NCI-H2196 treated with DMSO at 0.1 percent for 48 hours (cell line): Measurements from ENCODE around the gene TEX264.
"Not testable (repeated sequence)": the region's sequence is repeated elsewhere in the genome, so short reads cannot be mapped to it uniquely, and the experiment has no call there.

Source experiments
- DNase-seq: peaks from one replicate; lab custom pipeline; 2025; ENCODE audit not compliant: unreplicated experiment; lab: John Stamatoyannopoulos, UW

TEX264 gene, protein sequence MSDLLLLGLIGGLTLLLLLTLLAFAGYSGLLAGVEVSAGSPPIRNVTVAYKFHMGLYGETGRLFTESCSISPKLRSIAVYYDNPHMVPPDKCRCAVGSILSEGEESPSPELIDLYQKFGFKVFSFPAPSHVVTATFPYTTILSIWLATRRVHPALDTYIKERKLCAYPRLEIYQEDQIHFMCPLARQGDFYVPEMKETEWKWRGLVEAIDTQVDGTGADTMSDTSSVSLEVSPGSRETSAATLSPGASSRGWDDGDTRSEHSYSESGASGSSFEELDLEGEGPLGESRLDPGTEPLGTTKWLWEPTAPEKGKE

DNA sequence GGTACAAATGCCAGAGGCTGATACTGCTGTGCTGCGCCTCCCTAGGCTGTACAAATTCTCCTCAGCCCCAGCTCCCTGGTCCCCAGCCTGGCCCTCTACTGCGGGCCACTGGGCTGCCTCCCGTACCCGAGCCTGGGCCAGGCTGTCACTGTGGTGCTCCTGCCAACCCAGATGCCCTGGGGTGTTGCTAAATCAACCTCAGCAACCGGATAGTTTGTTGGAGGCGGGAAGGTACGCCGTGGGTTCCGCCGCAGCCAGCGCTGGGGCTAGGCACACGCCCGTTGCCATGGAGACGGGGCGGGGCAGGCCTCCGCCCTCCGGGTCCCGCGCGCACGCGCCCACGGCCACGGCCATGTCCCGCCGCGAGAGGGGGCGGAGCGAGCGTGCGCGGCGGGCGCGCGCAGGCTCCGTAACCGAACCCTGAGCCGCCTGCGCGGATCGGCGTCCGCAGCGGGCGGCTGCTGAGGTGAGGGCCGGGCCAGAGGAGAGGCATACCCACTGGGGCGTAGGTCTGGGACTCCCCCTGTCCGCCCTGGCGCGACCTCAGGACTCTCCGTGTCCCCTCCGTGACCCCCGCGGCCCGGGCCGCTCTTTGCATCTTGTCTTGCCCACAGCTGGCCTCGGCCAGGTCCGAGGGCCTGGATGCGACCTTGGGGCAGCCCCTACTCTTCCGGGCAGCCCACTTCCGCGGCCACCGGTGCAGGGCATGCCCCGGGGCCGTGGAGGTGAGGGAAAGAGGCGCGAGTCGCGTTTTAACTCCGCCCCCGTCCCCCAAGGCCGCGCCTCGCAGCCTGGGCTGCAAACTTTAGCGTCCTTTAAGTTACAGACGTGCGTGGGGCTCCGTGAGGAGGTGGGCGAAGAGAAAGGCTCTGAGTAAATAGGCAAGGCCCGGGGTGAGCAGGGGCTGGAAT lies at the start of gene TEX264:
Gene TEX264 (plus strand): TSS at position 430 of the 911 bp plus-strand sequence. CDS start 3,053 bp downstream, outside the sequence.
- DNase-seq = peak; percentile 30

DNA sequence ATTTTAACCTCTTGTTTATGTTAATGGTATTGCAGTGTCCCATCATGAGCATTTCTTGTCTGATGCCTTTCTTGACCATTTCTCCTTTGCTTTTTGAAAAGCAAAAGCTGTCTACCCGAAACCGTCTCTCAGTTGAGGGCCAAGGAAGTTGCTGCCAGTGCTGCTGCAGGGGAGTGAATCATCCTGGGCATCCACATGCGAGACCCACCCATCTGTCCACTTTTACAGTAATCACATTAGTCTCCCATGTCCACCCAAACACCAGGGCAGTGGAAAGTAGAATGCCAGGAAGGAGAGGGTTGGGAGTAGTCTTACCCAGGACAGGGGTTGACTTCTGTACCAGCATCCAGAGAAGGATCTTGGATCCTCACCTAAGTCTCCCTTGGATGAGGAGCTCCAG lies 48.6 kb upstream of the TEX264 start:
- DNase-seq = no peak

DNA sequence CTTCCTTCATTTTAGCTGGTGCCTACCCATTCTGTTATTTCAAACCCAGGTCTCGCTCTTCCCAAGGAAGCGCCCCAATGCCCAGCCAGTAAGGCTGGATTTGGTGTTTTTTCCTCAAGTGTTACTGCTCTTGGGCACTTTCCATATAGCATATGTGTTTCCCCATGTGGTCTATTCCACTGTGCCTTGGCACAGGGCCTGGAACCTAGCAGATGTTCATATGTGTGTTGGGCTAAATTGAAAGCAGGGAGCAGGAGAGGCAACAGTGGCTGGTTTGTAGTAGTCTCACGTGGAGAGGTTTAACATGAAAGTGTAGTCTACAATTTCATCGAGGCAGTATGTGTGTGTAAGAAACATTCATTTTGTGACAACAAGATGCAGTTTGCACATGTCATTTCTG lies 48.2 kb upstream of the TEX264 start:
- DNase-seq = no peak

DNA sequence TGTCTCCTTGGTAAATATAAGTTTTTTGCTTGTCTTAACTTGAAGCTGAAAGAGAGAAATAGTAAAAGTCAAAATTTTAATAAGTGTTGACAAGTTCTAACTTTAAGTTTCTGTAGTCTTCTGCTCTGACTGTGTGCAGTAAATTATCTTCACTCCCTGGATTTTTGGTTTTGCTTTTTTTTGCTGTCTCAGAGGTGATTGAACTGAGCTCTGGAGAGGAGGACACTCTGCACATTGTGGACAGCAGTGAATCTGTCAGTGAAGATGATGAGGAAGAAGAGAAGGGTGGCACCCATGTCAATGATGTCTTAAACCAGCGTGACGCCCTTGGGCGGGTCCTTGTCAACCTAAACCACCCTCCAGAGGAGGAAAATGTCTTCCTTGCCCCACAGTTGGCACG lies 40.5 kb upstream of the TEX264 start:
- DNase-seq = no peak

DNA sequence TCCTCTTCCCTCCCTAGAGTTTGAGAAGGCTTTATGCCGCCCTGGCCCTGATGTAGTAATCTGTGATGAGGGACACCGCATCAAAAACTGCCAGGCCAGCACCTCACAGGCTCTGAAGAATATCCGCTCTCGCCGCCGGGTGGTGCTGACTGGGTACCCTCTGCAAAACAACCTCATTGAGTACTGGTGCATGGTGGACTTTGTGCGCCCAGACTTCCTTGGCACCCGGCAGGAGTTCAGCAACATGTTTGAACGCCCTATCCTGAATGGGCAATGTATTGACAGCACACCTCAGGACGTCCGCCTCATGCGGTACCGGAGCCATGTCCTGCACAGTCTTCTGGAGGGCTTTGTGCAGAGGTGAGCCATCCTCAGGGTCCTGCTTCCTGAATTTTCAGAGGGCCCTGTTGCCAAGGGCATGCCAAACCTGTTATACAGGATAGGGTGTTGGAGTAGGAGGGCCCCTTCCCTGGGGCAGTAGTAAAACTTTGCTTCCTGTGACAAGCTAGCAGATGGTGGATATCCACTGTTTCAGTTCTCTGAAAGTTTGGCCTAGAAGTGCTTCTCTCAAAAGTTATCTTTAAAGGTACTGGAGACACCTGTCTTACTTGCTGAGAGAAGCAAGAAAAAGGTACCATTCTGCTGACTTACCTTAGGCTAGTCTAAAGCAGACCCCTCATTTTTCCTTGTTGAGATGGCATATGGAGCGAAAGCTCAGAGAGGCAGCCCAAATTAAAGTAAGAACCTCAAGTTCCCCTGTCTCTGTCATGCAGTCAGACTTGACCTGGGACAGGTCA lies 33.7 kb upstream of the TEX264 start:
- no peak for DNase-seq

DNA sequence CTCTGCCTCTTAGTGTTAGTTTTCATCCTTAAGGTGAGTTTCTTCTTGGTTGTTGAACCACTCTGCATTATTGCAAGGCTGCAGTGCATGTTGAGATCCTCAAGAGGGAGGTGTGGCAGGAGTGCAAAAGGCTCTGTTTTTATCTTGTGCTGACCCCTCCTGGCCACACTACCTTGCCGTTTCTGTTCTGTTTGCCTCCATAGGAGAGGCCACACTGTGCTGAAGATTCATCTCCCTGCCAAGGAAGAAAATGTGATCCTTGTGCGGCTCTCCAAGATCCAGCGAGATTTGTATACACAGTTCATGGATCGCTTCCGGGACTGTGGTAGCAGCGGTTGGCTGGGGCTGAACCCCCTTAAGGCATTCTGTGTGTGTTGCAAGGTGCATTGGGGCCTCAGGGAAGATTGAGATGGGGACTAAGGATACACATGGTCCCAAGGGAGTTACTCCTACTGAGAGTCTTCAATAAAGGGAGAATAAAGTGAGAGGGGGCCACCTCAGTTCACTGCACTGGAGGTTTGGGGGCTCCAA lies 33.0 kb upstream of the TEX264 start:
- peak; percentile 42 for DNase-seq

DNA sequence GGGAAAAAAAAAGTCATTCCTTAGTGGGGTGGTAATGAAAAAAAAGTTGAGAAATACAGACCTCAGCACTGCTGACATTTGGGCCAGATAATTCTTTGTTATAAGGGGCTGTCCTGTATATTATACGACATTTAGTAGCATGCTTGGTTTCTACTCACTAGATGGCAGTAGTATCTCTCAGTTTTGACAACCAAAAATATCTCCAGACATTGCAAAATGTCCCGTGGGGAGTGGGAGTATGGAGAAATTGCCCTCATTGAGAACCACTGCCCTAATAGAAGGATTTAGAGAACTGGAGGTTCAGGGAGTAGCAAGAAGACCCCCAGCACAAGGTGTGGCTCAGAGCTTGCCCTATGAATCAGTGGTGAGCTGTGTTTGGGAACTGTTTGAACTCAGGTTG lies 28.6 kb upstream of the TEX264 start:
- DNase-seq = no peak

DNA sequence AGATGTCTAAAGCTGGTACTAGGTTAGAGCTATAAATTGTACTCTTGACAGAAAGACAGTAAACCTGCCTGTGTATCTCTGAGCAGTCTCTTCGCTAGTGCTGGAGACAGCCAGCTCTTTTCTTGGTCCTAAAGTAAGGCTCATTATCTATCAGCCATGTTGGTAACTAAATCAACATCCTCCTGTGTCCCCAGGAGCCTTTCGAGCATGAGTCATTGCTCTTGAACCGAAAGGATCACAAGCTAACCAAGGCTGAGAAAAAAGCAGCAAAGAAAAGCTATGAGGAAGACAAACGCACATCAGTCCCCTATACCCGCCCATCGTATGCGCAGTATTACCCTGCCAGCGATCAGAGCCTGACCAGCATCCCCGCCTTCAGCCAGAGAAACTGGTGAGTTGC lies 25.0 kb upstream of the TEX264 start:
- DNase-seq = no peak

DNA sequence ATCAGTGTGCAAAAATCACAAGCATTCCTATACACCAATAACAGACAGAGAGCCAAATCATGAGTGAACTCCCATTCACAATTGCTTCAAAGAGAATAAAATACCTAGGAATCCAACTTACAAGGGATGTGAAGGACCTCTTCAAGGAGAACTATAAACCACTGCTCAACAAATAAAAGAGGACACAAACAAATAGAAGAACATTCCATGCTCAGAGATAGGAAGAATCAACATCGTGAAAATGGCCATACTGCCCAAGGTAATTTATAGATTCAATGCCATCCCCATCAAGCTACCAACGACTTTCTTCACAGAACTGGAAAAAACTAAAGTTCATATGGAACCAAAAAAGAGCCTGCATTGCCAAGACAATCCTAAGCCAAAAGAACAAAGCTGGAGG lies 18.9 kb upstream of the TEX264 start:
- not testable (repeated sequence) for DNase-seq

DNA sequence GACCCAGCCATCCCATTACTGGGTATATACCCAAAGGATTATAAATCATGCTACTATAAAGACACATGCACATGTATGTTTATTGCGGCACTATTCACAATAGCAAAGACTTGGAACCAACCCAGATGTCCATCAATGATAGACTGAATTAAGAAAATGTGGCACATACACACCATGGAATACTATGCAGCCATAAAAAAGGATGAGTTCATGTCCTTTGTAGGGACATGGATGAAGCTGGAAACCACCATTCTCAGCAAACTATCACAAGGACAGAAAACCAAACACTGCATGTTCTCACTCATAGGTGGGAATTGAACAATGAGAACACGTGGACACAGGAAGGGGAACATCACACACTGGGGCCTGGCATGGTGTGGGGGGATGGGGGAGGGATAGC lies 17.6 kb upstream of the TEX264 start:
- not testable (repeated sequence) for DNase-seq

DNA sequence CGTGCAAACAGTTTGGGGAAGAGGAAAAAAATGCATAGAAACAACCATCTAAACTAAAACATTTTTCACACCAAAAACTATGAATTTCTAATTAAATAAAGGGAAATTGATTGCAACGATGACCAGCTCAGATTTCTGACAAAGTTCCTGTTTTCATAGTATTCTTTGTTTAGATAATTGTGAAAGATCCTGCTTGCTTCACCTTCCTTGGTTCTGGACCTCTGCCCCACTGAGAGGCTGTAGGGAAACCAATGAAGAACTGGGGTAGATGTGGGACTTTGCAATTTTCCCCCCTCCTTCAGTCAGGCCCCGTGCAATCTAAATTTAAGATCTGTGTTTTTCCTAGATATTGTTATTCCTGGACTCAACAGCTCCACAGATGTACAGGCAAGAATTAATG lies 13.8 kb upstream of the TEX264 start:
- no peak for DNase-seq

DNA sequence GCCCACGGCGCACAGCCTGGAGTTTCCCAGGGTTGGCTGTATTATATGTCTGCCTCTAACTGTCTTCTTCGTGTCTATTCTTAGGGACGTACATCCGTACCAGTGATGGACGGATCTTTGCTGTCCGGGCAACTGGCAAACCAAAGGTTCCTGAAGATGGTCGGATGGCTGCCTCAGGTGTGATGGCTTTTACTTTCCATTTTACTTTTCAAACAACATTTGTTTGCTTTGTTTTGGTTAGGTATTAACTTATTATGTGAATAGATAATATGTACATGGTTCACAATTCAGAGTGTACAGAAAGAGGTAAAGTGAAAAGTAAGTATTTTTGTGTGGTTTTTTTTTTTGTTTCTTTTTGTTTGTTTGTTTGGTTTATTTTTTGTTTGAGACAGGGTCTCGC lies 11.1 kb upstream of the TEX264 start:
- DNase-seq = no peak

DNA sequence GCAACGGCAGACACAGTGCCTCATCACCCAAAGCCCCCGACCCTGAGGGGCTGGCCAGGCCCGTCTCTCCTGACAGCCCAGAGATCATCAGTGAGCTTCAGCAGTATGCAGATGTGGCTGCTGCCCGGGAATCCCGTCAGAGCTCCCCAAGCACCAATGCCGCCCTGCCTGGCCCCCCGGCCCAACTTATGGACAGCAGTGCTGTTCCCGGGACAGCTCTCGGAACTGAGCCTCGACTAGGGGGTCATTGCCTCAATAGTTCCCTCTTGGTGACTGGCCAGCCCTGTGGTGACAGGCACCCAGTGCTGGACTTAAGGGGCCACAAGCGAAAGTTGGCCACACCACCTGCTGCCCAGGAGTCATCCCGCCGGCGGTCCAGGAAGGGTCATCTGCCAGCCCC lies 8.6 kb upstream of the TEX264 start:
- DNase-seq = no peak

DNA sequence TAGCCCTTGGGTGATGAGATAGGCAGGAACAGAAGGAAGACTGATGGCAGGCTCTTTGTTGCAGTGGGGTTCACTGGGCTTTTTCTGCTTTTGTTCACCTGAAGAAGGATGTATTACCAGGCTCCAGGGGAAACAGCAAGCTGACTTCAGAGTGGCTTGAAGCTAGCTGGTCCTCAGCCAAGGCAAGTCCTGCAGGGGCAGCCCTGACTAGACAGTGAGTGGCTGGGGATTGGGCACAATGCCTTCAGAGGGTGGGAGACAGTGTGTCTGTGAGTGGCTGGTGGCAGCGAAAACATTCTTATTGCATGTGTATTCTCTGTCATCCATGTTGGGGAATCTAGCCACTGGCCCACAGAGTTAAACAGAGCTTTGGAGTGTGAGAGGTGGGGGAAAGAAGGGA lies 2.3 kb upstream of the TEX264 start:
- DNase-seq = no peak

DNA sequence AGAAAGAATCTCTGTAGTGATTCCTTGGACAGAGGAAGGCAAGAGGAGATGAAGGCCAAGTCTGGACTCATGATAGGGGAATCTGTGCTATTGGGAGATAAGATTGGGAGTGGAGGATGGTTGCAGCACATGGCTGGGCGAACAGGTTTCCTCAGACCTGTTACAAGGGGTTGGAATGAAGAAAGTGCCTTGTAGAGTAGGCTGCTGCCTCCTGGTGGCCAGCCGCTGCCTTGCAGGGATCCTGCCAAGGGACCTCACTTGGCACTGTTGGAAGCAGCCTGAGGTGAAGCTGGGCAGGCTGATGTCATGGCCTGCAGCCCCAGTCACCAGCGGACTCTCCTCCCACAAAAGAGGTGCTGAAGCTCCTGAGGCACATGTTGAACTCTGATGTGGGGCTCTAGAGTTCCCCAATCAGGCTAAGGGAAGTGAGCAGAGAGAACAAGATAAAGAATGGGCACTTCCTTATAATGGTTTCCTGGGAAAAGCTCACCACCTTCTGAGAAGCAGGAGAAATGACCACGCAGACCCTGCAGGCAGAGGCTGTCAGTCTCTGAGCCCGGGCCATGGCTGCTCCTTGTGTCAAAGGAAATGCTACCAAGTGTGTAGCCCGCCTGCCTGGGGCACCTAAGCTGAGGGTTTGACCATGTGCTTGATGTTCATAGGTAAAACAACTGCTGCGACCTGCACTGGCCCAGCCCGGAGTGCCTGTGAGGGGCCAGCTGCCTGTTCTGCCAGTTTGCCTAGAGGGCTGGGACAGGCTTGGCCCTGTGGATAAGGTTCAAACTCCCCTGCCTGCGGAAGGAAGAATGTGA lies 1.6 kb upstream of the TEX264 start:
- DNase-seq = no peak

DNA sequence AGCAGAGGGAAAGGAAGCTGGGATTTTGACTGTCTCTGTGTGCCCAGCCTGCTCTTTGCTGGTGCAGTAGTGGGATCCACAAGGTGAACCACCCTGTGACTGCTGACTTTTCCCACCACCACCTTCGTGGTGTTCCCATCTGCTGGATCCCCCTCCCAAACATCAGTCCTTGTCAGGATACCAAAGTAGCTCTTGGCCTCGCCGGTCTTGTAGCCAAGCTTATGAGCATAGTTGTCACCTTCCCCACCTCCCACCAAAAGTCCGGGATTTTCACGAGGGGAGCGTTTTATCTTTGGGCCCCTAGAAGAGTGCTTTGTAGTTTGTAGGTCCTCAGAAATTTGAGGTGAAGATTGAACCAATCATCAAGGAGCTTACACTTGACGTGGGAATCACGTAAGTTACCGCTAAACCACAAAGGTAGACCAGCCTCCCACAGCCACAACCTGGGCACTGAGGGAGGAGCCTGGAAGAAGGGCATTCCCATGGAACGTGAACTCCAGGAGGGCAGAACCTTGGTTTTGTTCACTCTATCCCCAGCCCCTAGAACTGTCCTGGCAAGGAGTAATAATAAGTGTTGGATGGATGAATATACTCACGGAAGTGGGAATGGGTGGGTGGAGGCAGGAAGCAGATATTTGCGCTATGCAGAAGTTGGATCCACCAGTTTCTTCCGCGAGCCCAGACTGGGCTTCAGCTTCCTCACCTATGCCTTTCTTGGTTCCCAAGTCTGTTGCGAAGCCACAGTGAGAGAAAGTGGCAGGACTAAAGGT lies 814 bp upstream of the TEX264 start:
- DNase-seq = no peak

DNA sequence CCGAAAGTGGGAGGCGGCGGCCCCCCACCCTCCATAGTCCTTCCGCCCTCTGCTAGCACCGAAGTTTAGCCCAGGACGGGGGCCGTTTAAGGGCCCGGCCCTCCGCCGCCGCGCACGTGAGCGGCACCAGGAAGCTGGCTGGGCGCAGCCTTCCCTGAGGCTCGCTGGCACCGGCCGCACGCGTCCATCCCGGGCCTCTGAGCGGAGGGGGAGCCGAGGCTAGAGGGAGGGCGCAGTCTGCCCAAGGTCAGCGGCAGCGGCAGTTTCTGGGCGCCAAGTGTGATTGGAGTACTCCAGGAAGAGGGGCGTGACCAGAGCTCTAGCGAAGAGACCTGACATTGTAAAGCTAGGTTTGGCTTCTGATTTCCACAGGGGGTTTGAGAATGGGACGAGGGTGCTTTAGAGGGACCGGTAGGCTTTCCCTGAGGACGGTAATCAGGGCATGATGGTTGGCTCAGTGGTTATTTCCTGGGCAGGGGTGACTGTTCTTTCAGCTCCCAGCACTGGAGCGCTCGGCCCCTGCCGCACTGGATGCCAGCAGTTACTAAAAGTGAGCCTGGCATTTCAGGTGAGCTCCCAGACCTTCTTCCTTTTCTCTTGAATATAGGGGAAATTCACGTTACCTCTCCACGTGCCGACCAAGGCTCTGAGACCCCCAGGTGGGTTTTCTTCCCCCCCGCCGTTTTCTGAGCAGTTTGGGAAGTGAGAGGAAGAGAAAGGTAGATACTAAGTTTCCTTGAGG lies 853 bp downstream of the TEX264 start:
- DNase-seq = no peak

DNA sequence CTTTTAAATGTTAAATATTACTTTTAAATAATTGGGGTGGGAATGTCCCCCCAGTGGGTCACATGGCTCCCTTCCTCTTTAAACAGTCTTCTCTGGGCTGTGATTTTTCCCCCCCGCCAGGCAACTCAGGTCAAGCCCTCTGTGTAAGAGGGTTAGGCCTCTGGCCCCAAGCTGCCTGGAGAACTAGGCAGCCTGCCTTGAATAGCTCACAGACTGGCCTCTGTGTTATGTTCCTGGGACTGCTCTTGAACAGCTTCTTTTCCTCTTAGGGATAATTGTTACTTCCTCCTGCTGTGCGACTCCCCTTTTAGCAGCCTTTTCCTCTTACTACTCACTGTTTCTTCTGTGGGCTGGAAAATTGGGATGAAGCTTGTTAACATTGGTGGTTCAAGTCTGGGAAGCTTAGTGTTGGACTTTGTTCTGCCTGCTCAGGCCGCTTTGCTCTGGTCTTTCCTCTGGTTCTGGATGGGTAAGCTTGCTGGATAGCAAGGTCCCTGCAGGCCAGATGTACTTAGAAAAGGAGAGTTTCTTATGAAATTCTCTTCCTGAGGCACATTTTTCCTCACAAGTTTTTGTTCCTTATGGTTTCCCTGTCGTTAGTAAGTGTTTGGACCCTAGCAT lies 2.2 kb downstream of the TEX264 start:
- no peak for DNase-seq
